ENCODE measurements around the gene MLST8.

DNA sequence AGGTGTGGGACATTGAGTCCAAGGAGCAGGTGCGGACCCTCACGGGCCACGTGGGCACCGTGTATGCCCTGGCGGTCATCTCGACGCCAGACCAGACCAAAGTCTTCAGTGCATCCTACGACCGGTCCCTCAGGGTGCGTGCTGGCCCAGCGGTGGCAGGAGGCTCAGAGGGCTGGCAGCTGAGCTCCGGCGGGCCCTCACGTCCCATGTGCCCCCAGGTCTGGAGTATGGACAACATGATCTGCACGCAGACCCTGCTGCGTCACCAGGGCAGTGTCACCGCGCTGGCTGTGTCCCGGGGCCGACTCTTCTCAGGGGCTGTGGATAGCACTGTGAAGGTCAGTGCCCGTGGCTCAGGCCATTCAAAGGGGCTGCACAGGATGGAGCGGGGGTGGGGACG lies 29.2 kb upstream of the MLST8 start:
- TF ChIP-seq NFRKB (IDR thresholded peaks at IDR 0.05) (no peak), FOXK2 (IDR thresholded peaks at IDR 0.05) (no peak)
